Lung (tissue), 12 donors: Measurements from ENCODE around the gene PANK4. TPM values are rescaled to one million over a fixed set of nuclear protein-coding genes. Genes with fewer than 3 reads are reported as not detected.
A peak's percentile ranks its signal among the peaks of the same experiment; 100 is the strongest.

Experiments
- ATAC-seq: fragments of 200-7000 bp; cut with Tn5 transposase; one replicate; pipeline ENCODE4 v1.9.1; 2020; ENCODE audit warnings: moderate number of reproducible peaks; ENCODE audit not compliant: insufficient read depth, low FRiP score
- DNase-seq, 3 donors: peaks; one replicate each; pipeline ENCODE4 v3.0.0-alpha.2; 2013 to 2017
- H3K27ac ChIP-seq, 2 donors: one replicate each; pipeline ENCODE4 v1.5.1; 2013; ENCODE audit warnings: mild to moderate bottlenecking in 2 of 2, moderate library complexity in 2 of 2, control low read depth in 1 of 2, inconsistent platforms in 1 of 2, low read depth in 1 of 2, low read length in 1 of 2
- H3K27me3 ChIP-seq, 3 donors: one replicate each; pipeline ENCODE4 v1.5.1; 2013; ENCODE audit warnings: low read length in 2 of 3; ENCODE audit not compliant: control insufficient read depth in 3 of 3, insufficient read depth in 3 of 3
- H3K36me3 ChIP-seq, 4 donors: one replicate each; pipeline ENCODE4 v1.5.1; 2013; ENCODE audit warnings: low read length in 4 of 4, mild to moderate bottlenecking in 1 of 4, moderate library complexity in 1 of 4; ENCODE audit not compliant: control insufficient read depth in 4 of 4, insufficient read depth in 4 of 4
- H3K4me1 ChIP-seq, 5 donors: one replicate each; pipeline ENCODE4 v1.5.1; 2013; ENCODE audit warnings: low read length in 5 of 5, mild to moderate bottlenecking in 2 of 5, moderate library complexity in 1 of 5; ENCODE audit not compliant: control insufficient read depth in 5 of 5, insufficient read depth in 5 of 5
- H3K4me3 ChIP-seq: one replicate; pipeline ENCODE4 v1.5.1; 2013; ENCODE audit warnings: mild to moderate bottlenecking, control low read depth, moderate library complexity
- H3K9ac ChIP-seq, 2 donors: one replicate each; pipeline ENCODE4 v1.5.1; 2013; ENCODE audit warnings: low read length in 2 of 2, control low read depth in 1 of 2; ENCODE audit not compliant: insufficient read depth in 1 of 2
- H3K9me3 ChIP-seq, 4 donors: one replicate each; pipeline ENCODE4 v1.5.1; 2013; ENCODE audit warnings: low read length in 3 of 4, mild to moderate bottlenecking in 1 of 4, moderate library complexity in 1 of 4; ENCODE audit not compliant: control insufficient read depth in 4 of 4, insufficient read depth in 3 of 4
- WGBS, 2 donors: extraction: QIAGEN DNeasy Blood & Tissue Kit; methylation state at CpG; one replicate each; pipeline ENCODE4 v1.1.7; 2013; 5-methylcytosine and 5-hydroxymethylcytosine counted together
- polyA plus RNA-seq, 2 donors: library from polyadenylated mRNA; stranded (reverse); fragments of 200-250 nt; gene quantifications; one replicate each; pipeline ENCODE4 v1.2.1, GENCODE V29; 2013
- total RNA-seq, 2 donors: library from RNA; depleted of rRNA in 1 of 2; stranded (reverse); fragments of >200 nt in 1 of 2; gene quantifications; one replicate each; pipeline ENCODE4 v1.2.1, GENCODE V29; 2014 to 2021
- TF ChIP-seq, protein P1 (sequence below): IDR thresholded peaks from 2 replicates; pipeline ENCODE4 v1.5.1; 2012; ENCODE audit warnings: mild to moderate bottlenecking; ENCODE audit errors: control extremely low read depth, extremely low read depth
- donor health status: control.
- donor health status: control.
- donor health status: Bipolar disorder and iron deficiency.
- donor health status: healthy.
- donor health status: DM: yes; HTN: yes; CAD: no.

PANK4 gene
- total and polyA plus RNA-seq, 4 donors, result 17.6 to 36.3 (median 21.7) TPM

DNA sequence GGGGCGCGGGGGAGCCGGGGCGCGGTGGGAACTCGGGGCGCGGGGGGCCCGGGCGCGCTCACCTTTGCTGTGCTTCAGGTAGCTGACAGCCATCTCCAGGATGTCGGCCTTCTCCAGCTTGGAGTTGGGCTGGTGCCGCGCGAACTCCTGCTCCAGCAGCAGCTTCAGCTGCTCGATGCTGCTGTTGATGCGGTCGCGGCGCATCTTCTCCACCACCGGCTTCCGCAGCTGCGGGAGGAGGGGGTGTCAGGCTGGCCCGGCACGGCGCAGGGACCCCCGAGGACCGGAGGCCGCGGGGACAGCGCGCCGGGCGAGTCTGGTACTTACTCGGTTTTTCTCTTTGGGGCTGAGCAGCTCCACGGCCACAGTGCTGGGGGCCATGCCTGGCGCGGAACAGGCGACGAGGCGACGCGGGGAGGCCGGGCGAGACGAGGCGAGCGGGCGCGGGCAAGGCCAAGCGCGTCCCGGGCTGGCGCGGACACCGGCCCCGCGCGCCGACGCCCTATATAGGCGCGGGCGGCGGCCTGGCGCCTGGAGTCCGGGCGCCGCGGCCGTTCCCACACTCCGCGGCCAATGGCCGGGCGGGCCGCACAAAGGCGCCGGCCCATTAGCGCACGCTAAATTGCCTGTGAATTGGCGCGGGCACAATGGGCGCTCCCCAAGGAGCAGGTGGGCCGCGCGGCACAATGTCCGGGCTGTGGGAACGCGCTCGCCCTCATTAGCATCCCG lies 3.6 kb upstream of the PANK4 start, which contains the start of gene HES5:
Gene HES5, minus strand, starts transcription at position 480 of the 729 bp plus-strand sequence. Its CDS starts 99 bp downstream, at position 381.
- WGBS, 2 donors, result 1% methylated on average over 63 to 91 of the region's 91 CpGs

DNA sequence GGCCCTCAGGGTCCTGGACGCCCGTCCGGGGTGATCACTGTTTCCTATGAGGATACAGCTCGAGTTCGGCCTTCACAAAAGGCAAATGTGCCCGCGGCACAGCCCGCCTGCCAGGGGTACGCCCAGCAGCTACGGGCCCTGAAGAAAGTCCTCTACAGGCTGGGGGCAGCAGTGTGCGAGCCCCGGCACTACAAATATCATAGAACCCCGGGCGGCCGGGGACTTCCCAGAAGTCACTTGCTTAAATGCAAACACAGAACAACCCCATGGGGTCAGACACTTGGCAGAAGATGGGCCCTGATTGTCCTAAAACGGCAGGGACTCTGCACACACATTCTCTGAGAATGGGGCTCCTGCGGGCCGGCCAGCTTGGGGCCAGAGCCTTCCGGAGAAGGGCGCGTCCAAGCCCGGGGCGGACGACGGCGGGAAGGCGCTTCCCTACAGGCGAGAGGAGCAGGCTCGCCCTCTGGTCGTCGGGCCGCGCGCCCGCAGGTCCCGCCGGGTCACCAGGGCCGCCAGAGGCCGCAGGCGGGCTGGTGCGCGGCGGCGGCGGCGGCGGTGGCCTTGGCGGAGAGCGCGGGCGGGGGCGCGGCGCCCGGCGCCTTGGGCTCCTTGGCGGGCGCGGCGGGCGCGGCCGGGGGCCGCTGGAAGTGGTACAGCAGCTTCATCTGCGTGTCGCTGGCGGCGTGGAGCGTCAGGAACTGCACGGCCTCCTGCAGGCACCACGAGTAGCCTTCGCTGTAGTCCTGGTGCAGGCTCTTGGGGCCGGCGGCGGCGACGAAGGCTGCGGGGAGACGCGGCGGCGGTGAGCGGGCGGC lies 2.8 kb upstream of the PANK4 start:
- ATAC-seq (no peak), DNase-seq (no peak)
- Histone ChIP-seq H3K27me3 (peaks cover 0 to 45% (median 29%) of the 10 kb centered on the region in 3 donors), H3K4me3 (no peak overlapping the region), H3K36me3 (peaks cover 0 to 3% (median 0%) of the 10 kb centered on the region in 4 donors), H3K4me1 (peaks cover 7 to 30% (median 15%) of the 10 kb centered on the region in 5 donors), H3K9ac (no peak overlapping the region), H3K9me3 (no peaks in the 10 kb centered on the region), H3K27ac (peak overlapping the region in 1 of 2 donors; percentile 26)
- WGBS, 2 donors, result 5% methylated on average over 52 to 84 of the region's 84 CpGs
- TF ChIP-seq, protein P1, sequence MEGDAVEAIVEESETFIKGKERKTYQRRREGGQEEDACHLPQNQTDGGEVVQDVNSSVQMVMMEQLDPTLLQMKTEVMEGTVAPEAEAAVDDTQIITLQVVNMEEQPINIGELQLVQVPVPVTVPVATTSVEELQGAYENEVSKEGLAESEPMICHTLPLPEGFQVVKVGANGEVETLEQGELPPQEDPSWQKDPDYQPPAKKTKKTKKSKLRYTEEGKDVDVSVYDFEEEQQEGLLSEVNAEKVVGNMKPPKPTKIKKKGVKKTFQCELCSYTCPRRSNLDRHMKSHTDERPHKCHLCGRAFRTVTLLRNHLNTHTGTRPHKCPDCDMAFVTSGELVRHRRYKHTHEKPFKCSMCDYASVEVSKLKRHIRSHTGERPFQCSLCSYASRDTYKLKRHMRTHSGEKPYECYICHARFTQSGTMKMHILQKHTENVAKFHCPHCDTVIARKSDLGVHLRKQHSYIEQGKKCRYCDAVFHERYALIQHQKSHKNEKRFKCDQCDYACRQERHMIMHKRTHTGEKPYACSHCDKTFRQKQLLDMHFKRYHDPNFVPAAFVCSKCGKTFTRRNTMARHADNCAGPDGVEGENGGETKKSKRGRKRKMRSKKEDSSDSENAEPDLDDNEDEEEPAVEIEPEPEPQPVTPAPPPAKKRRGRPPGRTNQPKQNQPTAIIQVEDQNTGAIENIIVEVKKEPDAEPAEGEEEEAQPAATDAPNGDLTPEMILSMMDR, result no peak

More for the DNA sequence above, 3.6 kb upstream of the PANK4 start, which contains the start of gene HES5:
- H3K27me3 ChIP-seq, result peaks cover 0 to 50% (median 32%) of the 10 kb centered on the region in 3 donors
- H3K9ac ChIP-seq, result no peak within 1 kb of the TSS
- H3K4me1 ChIP-seq, result peaks cover 5 to 27% (median 15%) of the 10 kb centered on the region in 5 donors
- no peaks in the 10 kb centered on the region for H3K9me3 ChIP-seq
- TF ChIP-seq, protein P1, result no peak
- ATAC-seq (no peak), DNase-seq (no peak)
- peak within 1 kb of the TSS in 1 of 2 donors; percentile 26 for H3K27ac ChIP-seq
- peak within 1 kb of the TSS; percentile 6 for H3K4me3 ChIP-seq
- peaks cover 0 to 3% (median 0%) of the 10 kb centered on the region in 4 donors for H3K36me3 ChIP-seq

- Histone ChIP-seq H3K4me1 (peaks cover 10 to 35% (median 21%) of the 10 kb centered on the region in 5 donors), H3K36me3 (peaks cover 0 to 3% (median 0%) of the 10 kb centered on the region in 4 donors), H3K4me3 (no peak overlapping the region), H3K9ac (no peak overlapping the region), H3K9me3 (no peaks in the 10 kb centered on the region), H3K27ac (no peak overlapping the region), H3K27me3 (peaks cover 0 to 45% (median 24%) of the 10 kb centered on the region in 3 donors)
- TF ChIP-seq, protein P1, result no peak
- no peak for ATAC-seq
- 69 to 71% methylated on average over 10 of the region's 10 CpGs for WGBS, 2 donors
- DNase-seq, result no peak
Measured at GRCh38 chr1:2528611-2528965, 2.2 kb upstream of the PANK4 start.
